Left ventricle myocardium inferior (tissue), 1 donor: ENCODE results near the gene POLA1. TPM values are rescaled to one million over a fixed set of nuclear protein-coding genes. Genes with fewer than 3 reads are reported as not detected.

ENCODE experiments used
- DNase-seq: peaks from one replicate; pipeline ENCODE4 v3.0.0-alpha.2; 2020
- H3K27ac ChIP-seq: fragments of 200-600 bp; replicated peaks from 2 replicates; pipeline ENCODE4 v1.8.0; 2021
- H3K27me3 ChIP-seq: fragments of 200-600 bp; 2 replicates; pipeline ENCODE4 v1.8.0; 2021; ENCODE audit warnings: low read depth
- H3K36me3 ChIP-seq: fragments of 200-600 bp; 2 replicates; pipeline ENCODE4 v1.8.0; 2021
- H3K4me1 ChIP-seq: fragments of 200-600 bp; 2 replicates; pipeline ENCODE4 v1.8.0; 2021
- H3K4me3 ChIP-seq: fragments of 200-600 bp; 2 replicates; pipeline ENCODE4 v1.8.0; 2021; ENCODE audit warnings: mild to moderate bottlenecking, moderate library complexity
- H3K9me3 ChIP-seq: fragments of 200-600 bp; replicated peaks from 2 replicates; pipeline ENCODE4 v1.8.0; 2021
- CTCF ChIP-seq: fragments of 200-600 bp; IDR thresholded peaks from 2 replicates; pipeline ENCODE4 v1.8.0; 2021; ENCODE audit warnings: antibody characterized with exemption, mild to moderate bottlenecking, borderline replicate concordance
- intact Hi-C: fragments of 100-400 bp; cut with micrococcal nuclease; formaldehyde crosslinking; loops from one replicate; pipeline ENCODE4 v1.11.0; 2022
- long read RNA-seq: library from polyadenylated mRNA; unstranded; transcript quantifications from one replicate; pipeline ENCODE4 v2.0.0, GENCODE V29; 2021
- total RNA-seq: library from RNA; stranded (reverse); fragmentation: NEBNext Ultra II Directional; extraction: Animal tissue kit (Norgen Biotek cat#: 25700); gene quantifications from one replicate; pipeline ENCODE4 v1.2.1, GENCODE V29; 2021
- donor health status: DM: no; HTN: yes; CAD: no; lungs with severe emphysema.

POLA1 gene
- total RNA-seq, result 7.3 TPM
- long read RNA-seq, full-length matches to known transcripts, result 7 of 15 reads
- long read RNA-seq, partial matches to known transcripts, result 2 of 15 reads
- long read RNA-seq, other reads (novel, unspliced or antisense), result 6 of 15 reads

- no peaks in the 10 kb centered on the region for H3K36me3 ChIP-seq
- peak within 1 kb of the TSS; percentile 85 for H3K27ac ChIP-seq
- no peaks in the 10 kb centered on the region for H3K9me3 ChIP-seq
- H3K4me1 ChIP-seq, result peaks cover 15% of the 10 kb centered on the region
- H3K27me3 ChIP-seq, result no peaks in the 10 kb centered on the region
- peak; percentile 92 for DNase-seq
- TF ChIP-seq CTCF, result peak; percentile 33
- H3K4me3 ChIP-seq, result peak within 1 kb of the TSS; percentile 78
- intact Hi-C loops, result no loop called here
Observed at GRCh38 chrX:24693453-24694202, at the start of gene POLA1. POLA1 (plus strand) TSS chrX:24693918; CDS start chrX:24693962, 44 bp downstream.

GRCh38 chrX:24646006-24646405 lies 47.7 kb upstream of the POLA1 start:
- no peak for TF ChIP-seq CTCF
- intact Hi-C loops, result no loop called here
- peak overlapping the region; percentile 54 for H3K4me3 ChIP-seq

GRCh38 chrX:24646745-24647182 lies 47.0 kb upstream of the POLA1 start:
- Histone ChIP-seq H3K36me3 (no peaks in the 10 kb centered on the region), H3K27me3 (peaks cover 15% of the 10 kb centered on the region), H3K27ac (no peak overlapping the region), H3K9me3 (no peaks in the 10 kb centered on the region), H3K4me3 (peak overlapping the region; percentile 54), H3K4me1 (no peaks in the 10 kb centered on the region)
- no peak for DNase-seq
- no peak for TF ChIP-seq CTCF
- intact Hi-C loops, result no loop called here

More at GRCh38 chrX:24646006-24646405, 47.7 kb upstream of the POLA1 start:
- H3K36me3 ChIP-seq, result no peaks in the 10 kb centered on the region
- H3K27ac ChIP-seq, result no peak overlapping the region
- H3K27me3 ChIP-seq, result peaks cover 15% of the 10 kb centered on the region
- DNase-seq, result no peak
- H3K4me1 ChIP-seq, result no peaks in the 10 kb centered on the region
- H3K9me3 ChIP-seq, result no peaks in the 10 kb centered on the region

- Histone ChIP-seq H3K36me3 (no peaks in the 10 kb centered on the region), H3K4me1 (no peaks in the 10 kb centered on the region), H3K27ac (no peak within 1 kb of the TSS), H3K27me3 (peaks cover 15% of the 10 kb centered on the region), H3K9me3 (no peaks in the 10 kb centered on the region), H3K4me3 (peak within 1 kb of the TSS; percentile 54)
- no peak for TF ChIP-seq CTCF
- intact Hi-C loops, result no loop called here
- DNase-seq, result peak; percentile 35
Observed at GRCh38 chrX:24647257-24648058, 46.3 kb upstream of the POLA1 start, which contains the start of gene PCYT1B. PCYT1B (minus strand) TSS chrX:24647347; CDS start chrX:24647105, 242 bp downstream.

GRCh38 chrX:24648495-24648894 lies 45.2 kb upstream of the POLA1 start:
- no peak for TF ChIP-seq CTCF

More at GRCh38 chrX:24648495-24648894, 45.2 kb upstream of the POLA1 start:
- Histone ChIP-seq H3K27ac (no peak overlapping the region), H3K36me3 (no peaks in the 10 kb centered on the region), H3K4me1 (no peaks in the 10 kb centered on the region), H3K9me3 (no peaks in the 10 kb centered on the region), H3K27me3 (peaks cover 15% of the 10 kb centered on the region), H3K4me3 (no peak overlapping the region)
- intact Hi-C loops, result no loop called here
- DNase-seq, result no peak
